Tongue (tissue), 2 donors: ENCODE measurements around the gene FSTL4. TPM values are rescaled to one million over a fixed set of nuclear protein-coding genes. Genes with fewer than 3 reads are reported as not detected.
"Not testable (repeated sequence)": the region's sequence is repeated elsewhere in the genome, so short reads cannot be mapped to it uniquely, and the experiment has no call there.

Experiments
- DNase-seq: peaks from one replicate; pipeline ENCODE4 v3.0.0-alpha.2; 2015
- total RNA-seq: library from RNA; depleted of rRNA; stranded (reverse); fragments of >200 nt; gene quantifications from one replicate; pipeline ENCODE4 v1.2.3, GENCODE V29; 2014

The FSTL4 gene
- total RNA-seq, 1 donor from 2014 or later, result 0.51 TPM

- DNase-seq, result no peak
Observed at GRCh38 chr5:133220851-133221674, 391.3 kb downstream of the FSTL4 start.

- DNase-seq, result no peak
Observed at GRCh38 chr5:133219296-133219695, 393.0 kb downstream of the FSTL4 start.

GRCh38 chr5:133216138-133216537, 396.2 kb downstream of the FSTL4 start:
- DNase-seq, result not testable (repeated sequence)

GRCh38 chr5:133214153-133214820, 398.1 kb downstream of the FSTL4 start:
- no peak for DNase-seq

GRCh38 chr5:133205649-133206048, 406.7 kb downstream of the FSTL4 start:
- DNase-seq, result no peak

- no peak for DNase-seq
Observed at GRCh38 chr5:133205204-133205603, 407.1 kb downstream of the FSTL4 start.

- no peak for DNase-seq
Observed at GRCh38 chr5:133203317-133204305, 408.7 kb downstream of the FSTL4 start.

- DNase-seq, result no peak
Observed at GRCh38 chr5:133202066-133202665, 410.2 kb downstream of the FSTL4 start.

GRCh38 chr5:133201310-133201709, 411.0 kb downstream of the FSTL4 start:
- no peak for DNase-seq

- DNase-seq, result no peak
Observed at GRCh38 chr5:133200256-133200655, 412.1 kb downstream of the FSTL4 start.

GRCh38 chr5:133199417-133200178, 412.7 kb downstream of the FSTL4 start:
- DNase-seq, result no peak

- no peak for DNase-seq
Observed at GRCh38 chr5:133198511-133198910, 413.8 kb downstream of the FSTL4 start.

GRCh38 chr5:133196441-133197085, 415.8 kb downstream of the FSTL4 start:
- no peak for DNase-seq

- no peak for DNase-seq
Observed at GRCh38 chr5:133195250-133195649, 417.1 kb downstream of the FSTL4 start.

- no peak for DNase-seq
Observed at GRCh38 chr5:133193794-133194193, 418.5 kb downstream of the FSTL4 start.

- no peak for DNase-seq
Observed at GRCh38 chr5:133192716-133193115, 419.6 kb downstream of the FSTL4 start.

GRCh38 chr5:133189881-133190280, 422.5 kb downstream of the FSTL4 start:
- DNase-seq, result no peak

GRCh38 chr5:133179405-133179804, 432.9 kb downstream of the FSTL4 start:
- no peak for DNase-seq

GRCh38 chr5:133170756-133171387, 441.5 kb downstream of the FSTL4 start:
- DNase-seq, result not testable (repeated sequence)

GRCh38 chr5:133164759-133165158, 447.6 kb downstream of the FSTL4 start:
- DNase-seq, result no peak
